Middle frontal gyrus (tissue), 1 donor: Measurements from ENCODE around the gene CBY1.

ENCODE experiments used
- DNase-seq: peaks from one replicate; pipeline ENCODE4 v3.0.0-alpha.2; 2015; ENCODE audit warnings: low spot score; ENCODE audit errors: extremely low spot score

Gene CBY1

DNA sequence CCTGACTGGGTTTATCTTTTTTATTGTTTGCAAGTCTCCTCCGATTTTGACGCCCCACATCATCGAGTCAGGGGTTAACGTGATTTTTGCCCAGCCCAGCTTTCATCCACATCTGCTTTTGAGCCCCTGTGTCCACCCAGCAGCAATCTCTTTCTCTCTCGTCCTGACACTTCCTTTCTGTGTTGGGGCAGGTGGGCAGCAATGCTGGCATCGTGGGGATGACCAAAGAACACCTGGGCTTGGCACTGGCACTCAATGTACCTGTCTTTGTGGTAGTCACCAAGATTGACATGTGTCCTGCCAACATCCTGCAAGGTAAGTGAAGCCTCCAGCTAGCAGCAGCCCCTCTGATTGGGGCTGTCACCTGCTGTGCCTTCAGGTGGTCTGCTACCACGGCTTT lies 65.1 kb downstream of the CBY1 start:
- no peak for DNase-seq
